Retinal pigment epithelial cell (primary cell): ENCODE measurements around the gene GAS7.
"Not testable (repeated sequence)": the region's sequence is repeated elsewhere in the genome, so short reads cannot be mapped to it uniquely, and the experiment has no call there.

Experiments used
- DNase-seq: peaks from one replicate; pipeline ENCODE4 v3.0.0-alpha.2; 2010; ENCODE audit warnings: low read depth
- H3K4me3 ChIP-seq: 2 replicates; pipeline ENCODE4 v1.5.1; 2011; ENCODE audit warnings: mild to moderate bottlenecking, low read length, control low read depth, moderate library complexity
- CTCF ChIP-seq: conservative IDR thresholded peaks from 2 replicates; pipeline ENCODE4 v1.5.1; 2011; ENCODE audit warnings: low read depth, low read length, control low read depth, inconsistent platforms

GAS7 gene

DNA sequence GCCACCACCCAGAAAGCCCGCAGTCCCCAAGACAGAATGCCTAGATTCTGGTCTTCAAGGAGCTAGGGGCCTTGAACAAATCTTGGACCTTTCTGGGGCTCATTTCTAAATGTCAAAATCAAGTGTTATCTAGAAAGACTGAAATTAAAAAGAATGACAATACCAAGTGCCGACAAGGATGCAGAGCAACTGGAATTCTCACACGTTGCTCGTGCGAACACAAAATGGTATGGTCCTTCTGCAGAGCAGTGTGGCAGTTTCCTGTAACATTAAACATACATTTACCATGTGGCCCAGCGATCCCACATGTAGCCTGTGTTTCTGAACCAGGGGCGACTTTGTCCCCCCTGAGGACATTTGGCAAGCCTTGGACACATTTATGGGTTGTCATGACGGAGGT, 137.9 kb downstream of the GAS7 start:
- H3K4me3 ChIP-seq, result no peak overlapping the region
- TF ChIP-seq CTCF, result no peak
- no peak for DNase-seq

DNA sequence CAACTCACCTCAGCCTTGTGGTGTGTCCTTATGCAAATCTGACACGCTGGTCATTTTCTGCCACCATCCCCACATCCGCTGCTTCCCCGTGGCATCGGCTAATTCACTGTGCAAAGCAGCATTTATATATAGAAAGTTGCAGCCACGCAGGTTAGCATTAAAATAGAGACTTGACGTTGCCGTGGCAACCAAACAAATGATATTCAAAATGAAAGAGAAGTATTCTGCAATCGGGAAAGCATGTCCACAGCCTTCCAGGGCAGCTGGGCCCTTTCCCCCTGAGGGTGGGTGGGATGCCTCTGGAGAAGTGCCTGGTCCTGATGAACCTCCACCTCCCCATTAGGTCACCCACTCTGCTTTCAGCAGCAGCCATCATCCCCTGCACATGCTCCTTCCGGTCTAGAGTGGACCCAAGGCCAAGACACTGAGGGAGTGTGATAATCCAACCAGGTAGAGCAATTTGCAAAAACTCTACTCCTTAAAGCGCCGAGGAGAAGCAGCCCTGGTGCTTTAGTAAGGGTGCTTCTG, 138.7 kb downstream of the GAS7 start:
- no peak overlapping the region for H3K4me3 ChIP-seq
- no peak for DNase-seq
- TF ChIP-seq CTCF, result no peak

- no peak for TF ChIP-seq CTCF
- DNase-seq, result no peak
- H3K4me3 ChIP-seq, result no peak overlapping the region
Measured at GRCh38 chr17:10058921-10059683, 139.3 kb downstream of the GAS7 start.

DNA sequence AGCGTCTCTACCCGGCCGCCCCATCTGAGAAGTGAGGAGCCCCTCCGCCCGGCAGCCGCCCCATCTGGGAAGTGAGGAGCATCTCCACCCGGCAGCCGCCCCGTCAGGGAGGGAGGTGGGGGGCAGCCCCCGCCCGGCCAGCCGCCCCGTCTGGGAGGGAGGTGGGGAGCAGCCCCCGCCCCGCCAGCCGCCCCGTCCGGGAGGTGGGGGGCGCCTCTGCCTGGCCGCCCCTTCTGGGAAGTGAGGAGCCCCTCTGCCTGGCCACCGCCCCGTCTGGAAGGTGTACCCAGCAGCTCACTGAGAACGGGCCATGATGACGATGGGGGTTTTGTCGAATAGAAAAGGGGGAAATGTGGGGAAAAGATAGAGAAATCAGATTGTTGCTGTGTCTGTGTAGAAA, 140.9 kb downstream of the GAS7 start:
- not testable (repeated sequence) for DNase-seq, H3K4me3 ChIP-seq

- no peak for TF ChIP-seq CTCF
Measured at GRCh38 chr17:10055262-10055975, 143.0 kb downstream of the GAS7 start.

GRCh38 chr17:10053782-10054540, 144.4 kb downstream of the GAS7 start:
- H3K4me3 ChIP-seq, result no peak overlapping the region
- no peak for TF ChIP-seq CTCF
- no peak for DNase-seq

More at GRCh38 chr17:10055262-10055975, 143.0 kb downstream of the GAS7 start:
- no peak for DNase-seq
- no peak overlapping the region for H3K4me3 ChIP-seq

DNA sequence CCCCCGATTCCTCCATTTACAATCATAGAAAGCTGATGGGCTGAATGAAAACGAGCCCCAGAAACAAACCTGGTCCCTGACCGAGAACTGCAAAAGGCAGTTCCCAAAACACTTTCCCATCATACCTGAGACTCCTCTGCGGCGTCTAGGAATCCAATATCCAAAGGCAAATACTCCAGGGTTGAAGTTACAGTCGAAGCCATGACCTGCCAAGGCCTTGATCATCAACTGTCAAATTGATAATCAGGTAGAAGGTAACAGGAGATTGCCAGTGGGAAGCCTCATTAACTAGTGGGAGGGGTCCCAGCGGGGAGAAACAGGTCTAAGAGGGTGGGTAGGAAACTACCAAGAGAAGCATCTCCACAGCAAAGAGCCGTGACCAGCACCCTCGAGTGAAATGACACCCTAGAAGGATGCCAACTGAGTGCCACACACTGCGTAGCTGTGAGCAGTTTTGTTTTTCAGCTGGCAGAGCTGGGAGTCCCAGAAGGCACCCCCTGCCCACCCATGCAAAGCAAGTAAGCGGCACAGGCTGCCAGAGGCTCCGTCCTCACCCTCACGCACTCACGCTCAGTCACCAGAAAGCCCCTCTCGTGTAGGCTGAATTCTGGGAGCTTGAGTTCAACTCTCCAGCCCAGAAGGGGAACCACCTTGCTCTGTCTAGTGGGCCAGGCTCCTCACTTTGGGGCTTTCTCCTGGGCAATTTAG, 146.1 kb downstream of the GAS7 start:
- no peak overlapping the region for H3K4me3 ChIP-seq
- no peak for TF ChIP-seq CTCF
- DNase-seq, result no peak
